HepG2 (cell line): ENCODE data around the gene SLC22A23. TPM values are rescaled to one million over a fixed set of nuclear protein-coding genes. Genes with fewer than 3 reads are reported as not detected.

Source experiments
- ATAC-seq: fragments of 200-7000 bp; cut with Tn5 transposase; 3 replicates; pipeline ENCODE4 v1.9.1; 2020; ENCODE audit warnings: mild to moderate bottlenecking, moderate library complexity
- BruUV-seq: library from RNA; stranded (reverse); fragments of 400-500 nt; replicated peaks from 2 replicates; lab custom pipeline; 2021; lab: Mats Ljungman, UMichigan
- CTCF ChIA-PET: fragments of 300-600 bp; formaldehyde crosslinking; extraction: SDS; loops from one replicate; lab custom pipeline; 2021; ENCODE audit warnings: low total read pairs, inconsistent platforms, low intra/inter-chr PET ratio; lab: Yijun Ruan, JAX
- POLR2A ChIA-PET: fragments of 350-600 bp; sonication (Branson Sonifier 250); formaldehyde crosslinking; loops from one replicate; lab custom pipeline; 2020; ENCODE audit warnings: antibody characterized with exemption, inconsistent platforms; lab: Yijun Ruan, JAX
- DNase-seq: peaks from one replicate; pipeline ENCODE4 v3.0.0-alpha.2; 2015; ENCODE audit warnings: low spot score
- FAIRE-seq: peaks from 3 replicates; lab custom pipeline; 2011; peaks lifted over from hg19 to GRCh38; lab: Jason Lieb, UNC
- H2AFZ ChIP-seq: one replicate; pipeline ENCODE4 v1.6.1; 2011; ENCODE audit warnings: low read length, inconsistent platforms
- H3K27ac ChIP-seq: fragments of 300-600 bp; 3 replicates; pipeline ENCODE4 v1.8.0; 2011; ENCODE audit warnings: mixed run types, mild to moderate bottlenecking, mixed read lengths, low read length, inconsistent platforms; ENCODE audit not compliant: insufficient read depth; ENCODE audit errors: extremely low read length
- H3K27me3 ChIP-seq, 2 experiments: fragments of 200-600 bp in 1 of 2; 2 replicates in 1 of 2; 3 replicates in 1 of 2; pipeline versions ENCODE4 v1.6.0 to v1.8.0; 2011; ENCODE audit warnings: low read length in 2 of 2, mild to moderate bottlenecking in 2 of 2, moderate library complexity in 2 of 2, inconsistent platforms in 1 of 2; ENCODE audit not compliant: insufficient read depth in 2 of 2, control insufficient read depth in 1 of 2
- H3K36me3 ChIP-seq, 2 experiments: fragments of 200-600 bp in 1 of 2; replicated peaks in 1 of 2; 2 replicates in 1 of 2; 3 replicates in 1 of 2; pipeline versions ENCODE4 v1.5.1 to v1.8.0; 2011; ENCODE audit warnings: low read length in 2 of 2, inconsistent platforms in 1 of 2; ENCODE audit not compliant: insufficient read depth in 2 of 2, control insufficient read depth in 1 of 2
- H3K4me1 ChIP-seq: 2 replicates; pipeline ENCODE4 v1.5.1; 2012; ENCODE audit warnings: low read length, inconsistent platforms; ENCODE audit not compliant: insufficient read depth
- H3K4me2 ChIP-seq: 2 replicates; pipeline ENCODE4 v1.6.0; 2011; ENCODE audit warnings: low read depth, low read length, inconsistent platforms
- H3K4me3 ChIP-seq, 3 experiments: fragments of 200-600 bp in 1 of 3; sonication (generic), shearing (Covaris generic) in 1 of 3; replicated peaks in 1 of 3; 2 replicates each; pipeline ENCODE4 v1.5.1; 2011 to 2016; ENCODE audit warnings: low read length in 3 of 3, inconsistent platforms in 2 of 3, low read depth in 2 of 3, mild to moderate bottlenecking in 2 of 3, control low read depth in 1 of 3, mixed read lengths in 1 of 3; ENCODE audit not compliant: insufficient read depth in 1 of 3
- H3K79me2 ChIP-seq: one replicate; pipeline ENCODE4 v1.6.1; 2011; ENCODE audit warnings: low read length, inconsistent platforms; ENCODE audit not compliant: insufficient read depth
- H3K9ac ChIP-seq: 2 replicates; pipeline ENCODE4 v1.6.0; 2011; ENCODE audit warnings: mild to moderate bottlenecking, low read depth, low read length, inconsistent platforms; ENCODE audit not compliant: insufficient read depth
- H3K9me3 ChIP-seq: 2 replicates; pipeline ENCODE4 v1.5.1; 2012; ENCODE audit warnings: mild to moderate bottlenecking, low read length
- H4K20me1 ChIP-seq: 2 replicates; pipeline ENCODE4 v1.6.0; 2011; ENCODE audit warnings: inconsistent platforms, mild to moderate bottlenecking, low read length, moderate library complexity; ENCODE audit not compliant: insufficient read depth
- CBFB ChIP-seq: sonication (generic); formaldehyde crosslinking; IDR thresholded peaks from 2 replicates; pipeline ENCODE4 v1.4.0; 2020; ENCODE audit warnings: missing genetic modification reagents
- ETV6 ChIP-seq: sonication (generic); formaldehyde crosslinking; conservative IDR thresholded peaks from 2 replicates; pipeline ENCODE4 v1.4.0; 2020; ENCODE audit warnings: missing genetic modification reagents
- LCORL ChIP-seq, 2 experiments: fragments of 450-650 bp in 1 of 2; sonication (generic) in 1 of 2; formaldehyde crosslinking in 1 of 2; IDR thresholded peaks; 2 replicates each; pipeline versions ENCODE4 v1.5.0 to v1.6.1; 2017 to 2020; ENCODE audit warnings: antibody characterized with exemption in 1 of 2, missing genetic modification reagents in 1 of 2
- RAD51 ChIP-seq: fragments of 450-650 bp; IDR thresholded peaks from 2 replicates; pipeline ENCODE4 v1.6.1; 2016; ENCODE audit warnings: borderline replicate concordance
- RBM22 ChIP-seq: fragments of 200-400 bp; formaldehyde crosslinking; optimal IDR thresholded peaks from 2 replicates; pipeline ENCODE3; 2017; ENCODE audit warnings: mild to moderate bottlenecking, low read length, moderate library complexity
- SMAD9 ChIP-seq: sonication (generic); formaldehyde crosslinking; IDR thresholded peaks from 2 replicates; pipeline ENCODE4 v1.5.1; 2020; ENCODE audit warnings: mild to moderate bottlenecking, missing genetic modification reagents
- ZNF577 ChIP-seq: sonication (generic); formaldehyde crosslinking; IDR thresholded peaks from 2 replicates; pipeline ENCODE4 v1.4.0; 2020; ENCODE audit warnings: mild to moderate bottlenecking, low read depth, missing genetic modification reagents, borderline replicate concordance
- ZSCAN21 ChIP-seq: sonication (generic); formaldehyde crosslinking; IDR thresholded peaks from 2 replicates; pipeline ENCODE4 v1.8.0; 2022; ENCODE audit warnings: mild to moderate bottlenecking, missing genetic modification reagents, moderate library complexity, borderline replicate concordance
- WGBS: methylation state at CpG from one replicate; pipeline ENCODE4 v1.1.6; 2017; ENCODE audit warnings: low lambda C conversion rate; 5-methylcytosine and 5-hydroxymethylcytosine counted together
- in situ Hi-C: cut with HindIII; loops from 2 replicates; pipeline ENCODE4 v1.10.0; 2017; ENCODE audit warnings: low pct_unique_long_range_greater_than_20kb; ENCODE audit not compliant: extremely low pct_ligation_motif_present
- intact Hi-C: fragments of 100-400 bp; cut with micrococcal nuclease; formaldehyde crosslinking; loops from one replicate; pipeline ENCODE4 v1.10.0; 2022; ENCODE audit not compliant: unreplicated experiment
- polyA plus RNA-seq, 8 experiments: library from polyadenylated mRNA; depleted of rRNA in 3 of 8; stranded (reverse) in 7 of 8; unstranded in 1 of 8; fragments of >200 nt; fragmentation: Illumina TruSeq in 4 of 8; extraction: Trizol in 4 of 8; gene quantifications; 2 replicates each; pipeline versions ENCODE4 v1.2.1 to v1.2.3, GENCODE V29; 2011 to 2016; ENCODE audit warnings: low read depth in 4 of 8, missing spikeins in 1 of 8, mixed read lengths in 1 of 8; ENCODE audit not compliant: insufficient read depth in 1 of 8
- total RNA-seq, 5 experiments: library from RNA; depleted of rRNA; stranded (reverse); fragments of >200 nt; fragmentation: Illumina TruSeq; extraction: Trizol; gene quantifications; 2 replicates each; pipeline ENCODE4 v1.2.3, GENCODE V29; 2016; ENCODE audit warnings: low read depth in 1 of 5

Gene SLC22A23
- total and polyA plus RNA-seq, 2 of the 13 experiments (the other 11 are each of a cell fraction or from before 2014, with no cell fraction given): 11.8 to 17.5 TPM

DNA sequence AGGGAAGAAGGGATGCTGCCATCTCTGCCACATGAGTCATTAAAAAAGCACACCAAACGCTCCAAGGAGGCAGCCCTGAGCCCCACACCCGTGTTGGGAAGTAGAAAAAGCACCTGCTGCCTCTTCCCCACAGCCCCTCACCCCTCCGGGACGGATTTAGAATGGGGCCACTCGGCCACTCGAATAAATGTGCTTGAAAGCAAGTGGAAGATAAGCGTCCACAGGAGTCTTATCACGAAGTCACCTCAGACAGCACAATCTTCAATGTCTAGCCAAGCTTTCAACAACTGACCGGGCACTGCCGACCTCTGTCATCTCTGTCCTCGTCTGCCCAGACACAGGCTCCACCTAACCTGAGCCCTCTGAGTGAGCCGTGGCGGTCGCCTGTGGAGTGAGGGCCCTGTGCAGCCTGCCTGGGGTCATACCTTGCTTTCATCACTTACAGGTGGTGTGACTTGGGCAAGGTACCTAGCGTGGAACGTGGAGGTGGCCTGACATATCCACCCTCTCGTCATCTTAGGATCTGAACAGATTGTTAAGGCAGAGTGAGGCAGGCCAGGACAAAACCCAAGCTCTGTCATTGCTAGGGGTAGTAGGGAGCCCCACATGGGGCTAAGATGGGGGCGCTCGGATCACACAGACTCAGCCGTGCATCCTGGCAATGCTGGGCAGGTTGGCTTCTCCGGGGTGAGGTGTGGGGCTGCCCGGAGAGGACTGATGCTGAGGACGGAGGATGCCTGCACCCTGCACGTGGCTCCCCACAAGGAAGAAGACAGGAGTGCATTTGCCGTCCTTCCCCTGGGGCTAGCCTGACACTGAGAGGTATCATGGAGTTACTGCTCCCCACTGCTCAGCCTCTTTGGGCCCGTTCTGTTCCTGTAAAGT lies 163.3 kb downstream of the SLC22A23 start:
- TF ChIP-seq ETV6 (CRISPR knock-in tag) (no peak), CBFB (CRISPR knock-in tag) (no peak), ZSCAN21 (CRISPR knock-in tag) (no peak), SMAD9 (CRISPR knock-in tag) (no peak), RBM22 (peak; percentile 71), ZNF577 (CRISPR knock-in tag) (no peak), LCORL (IDR thresholded peaks at IDR 0.05) (no peak), LCORL (CRISPR knock-in tag; IDR thresholded peaks at IDR 0.05) (no peak), RAD51 (no peak)
- TF ChIP-seq, all 625 proteins: peak for 1
- in situ Hi-C loops: loop anchor here (25.0 kb wide), 1 partner anchor 694 kb away; no protein-coding TSS in a partner anchor
- DNase-seq (no peak), FAIRE-seq (no peak), ATAC-seq (no peak)
- no peak overlapping the region for H3K4me2 ChIP-seq
- no peak overlapping the region for H2AFZ ChIP-seq
- POLR2A ChIA-PET: no interaction called here
- no peaks in the 10 kb centered on the region for H3K9me3 ChIP-seq
- H3K4me3 ChIP-seq: no peak overlapping the region
- H3K27ac ChIP-seq: no peak overlapping the region
- BruUV-seq: no TSS peak
- WGBS: 93% methylated on average over 25 of the region's 26 CpGs
- no peaks in the 10 kb centered on the region for H4K20me1 ChIP-seq
- H3K36me3 ChIP-seq: peaks cover 57 to 95% of the 10 kb centered on the region in 2 experiments
- H3K27me3 ChIP-seq: no peaks in the 10 kb centered on the region
- CTCF ChIA-PET: no interaction called here
- intact Hi-C loops: loop anchor here (5.0 kb wide), 1 partner anchor 1569 kb away; no protein-coding TSS in a partner anchor
- peaks cover 11% of the 10 kb centered on the region for H3K4me1 ChIP-seq
- H3K9ac ChIP-seq: no peak overlapping the region
- H3K79me2 ChIP-seq: no peaks in the 10 kb centered on the region
